ENCODE results near the gene SMIM28. TPM values are rescaled to one million over a fixed set of nuclear protein-coding genes. Genes with fewer than 3 reads are reported as not detected.
"Not testable (repeated sequence)": the region's sequence is repeated elsewhere in the genome, so short reads cannot be mapped to it uniquely, and the experiment has no call there.

SMIM28 gene
- polyA plus RNA-seq, 1 donor from 2014 or later = not detected

- no peak overlapping the region for H3K9ac ChIP-seq (ENCODE audit: low read length)
- no peak overlapping the region for H3K27ac ChIP-seq (ENCODE audit: low read length)
- H3K4me2 ChIP-seq (ENCODE audit: low read length) = no peak overlapping the region
- no peaks in the 10 kb centered on the region for H3K27me3 ChIP-seq (ENCODE audit: insufficient read depth, low read depth, low read length)
- H3K4me3 ChIP-seq (ENCODE audit: low read length) = no peak overlapping the region
- no peak overlapping the region for H2AFZ ChIP-seq (ENCODE audit: low read depth, low read length)
- no peaks in the 10 kb centered on the region for H3K36me3 ChIP-seq (ENCODE audit: insufficient read depth, low read length)
- H3K9me2 ChIP-seq (ENCODE audit: insufficient read depth, low read length) = no peaks in the 10 kb centered on the region
- no peaks in the 10 kb centered on the region for H3K9me3 ChIP-seq (ENCODE audit: low read length)
- H3F3A ChIP-seq (ENCODE audit: insufficient read depth, low read length, poor library complexity, severe bottlenecking) = no peaks in the 10 kb centered on the region
- no peaks in the 10 kb centered on the region for H4K20me1 ChIP-seq (ENCODE audit: insufficient read depth)
- no peak for TF ChIP-seq SMC3 (conservative IDR thresholded peaks at IDR 0.05; ENCODE audit: poor library complexity)
- TF ChIP-seq EP300 (conservative IDR thresholded peaks at IDR 0.05; ENCODE audit: poor library complexity, severe bottlenecking) = no peak
- no peak for TF ChIP-seq CTCF (IDR thresholded peaks at IDR 0.05; ENCODE audit: poor library complexity, severe bottlenecking)
- no peak for TF ChIP-seq REST (IDR thresholded peaks at IDR 0.05; ENCODE audit: borderline replicate concordance)
- no peak for TF ChIP-seq TAF1 (IDR thresholded peaks at IDR 0.05; ENCODE audit: low read depth)
- TF ChIP-seq EZH2 (IDR thresholded peaks at IDR 0.05; ENCODE audit: borderline replicate concordance, insufficient read depth, low read length, poor library complexity, severe bottlenecking) = no peak
- no peak for TF ChIP-seq POLR2AphosphoS5 (IDR thresholded peaks at IDR 0.05)
- TF ChIP-seq MXI1 (conservative IDR thresholded peaks at IDR 0.05; ENCODE audit: poor library complexity, severe bottlenecking) = no peak
- no peak for TF ChIP-seq RAD21 (conservative IDR thresholded peaks at IDR 0.05)
- no peaks in the 10 kb centered on the region for H3K79me2 ChIP-seq (replicated peaks; ENCODE audit: insufficient read depth, low read length)
Observed at GRCh38 chr6:138424004-138424904, 46.5 kb downstream of the SMIM28 start.

GRCh38 chr6:138425256-138425655 is 47.6 kb downstream of the SMIM28 start:
- not testable (repeated sequence) for H3F3A ChIP-seq (ENCODE audit: insufficient read depth, low read length, poor library complexity, severe bottlenecking); H3K4me2 ChIP-seq (ENCODE audit: low read length); H3K27me3 ChIP-seq (ENCODE audit: insufficient read depth, low read depth, low read length); H2AFZ ChIP-seq (ENCODE audit: low read depth, low read length); H3K9me3 ChIP-seq (ENCODE audit: low read length); H3K36me3 ChIP-seq (ENCODE audit: insufficient read depth, low read length); H3K9me2 ChIP-seq (ENCODE audit: insufficient read depth, low read length); H3K79me2 ChIP-seq (replicated peaks; ENCODE audit: insufficient read depth, low read length); H3K4me3 ChIP-seq (ENCODE audit: low read length); H3K9ac ChIP-seq (ENCODE audit: low read length); H4K20me1 ChIP-seq (ENCODE audit: insufficient read depth); H3K27ac ChIP-seq (ENCODE audit: low read length)
